ENCODE measurements around the gene RAB5IF. TPM values are rescaled to one million over a fixed set of nuclear protein-coding genes. Genes with fewer than 3 reads are reported as not detected.

RAB5IF gene
- total and polyA plus RNA-seq, 2 of the 13 experiments (the other 11 are each of a cell fraction or from before 2014, with no cell fraction given), result 261 to 305 TPM

DNA sequence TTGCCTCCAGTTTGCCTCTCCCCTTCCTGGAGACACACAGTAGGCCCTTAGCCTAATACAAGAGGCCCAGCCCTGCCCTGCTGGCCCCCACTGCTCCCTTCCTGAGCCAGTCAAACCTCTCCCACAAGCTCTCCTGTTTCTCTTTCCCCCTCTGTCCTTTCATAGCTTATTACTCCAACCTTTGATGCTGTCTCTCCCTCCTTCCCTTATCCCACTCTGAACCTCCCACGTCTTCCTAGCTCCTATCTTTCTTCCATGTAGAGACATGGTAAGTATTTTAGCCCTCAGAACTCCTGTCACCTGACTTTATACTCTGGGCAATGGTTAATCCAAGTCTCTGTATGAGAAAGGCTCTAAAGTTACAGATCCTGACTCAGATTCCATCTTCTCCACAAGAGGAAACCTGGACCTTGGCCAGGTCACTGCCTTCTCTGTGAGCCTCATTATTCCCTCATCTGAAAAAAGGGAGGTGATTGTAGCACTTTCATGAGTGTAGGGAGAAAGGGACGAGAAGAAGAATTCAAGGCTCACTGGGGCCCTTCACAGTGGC, 25.5 kb upstream of the RAB5IF start:
- CTCF ChIA-PET (ENCODE audit: low intra/inter-chr PET ratio, low total read pairs), result no interaction called here
- peaks cover 43% of the 10 kb centered on the region for H3K79me2 ChIP-seq (ENCODE audit: insufficient read depth, low read length)
- no peaks in the 10 kb centered on the region for H3K9me3 ChIP-seq (ENCODE audit: low read length)
- H3K36me3 ChIP-seq (replicated peaks in 1 of 2; ENCODE audit: control insufficient read depth in 1 of 2, insufficient read depth in 2 of 2, low read length in 2 of 2), result peaks cover 35 to 51% of the 10 kb centered on the region in 2 experiments
- no peak for FAIRE-seq
- no peak overlapping the region for H2AFZ ChIP-seq (ENCODE audit: low read length)
- in situ Hi-C loops (cut with HindIII; ENCODE audit: extremely low pct_ligation_motif_present, low pct_unique_long_range_greater_than_20kb) (no loop called here), intact Hi-C loops (cut with micrococcal nuclease; ENCODE audit: unreplicated experiment) (loop anchor here (10.0 kb wide), 1 partner anchor 115 kb away; no protein-coding TSS in a partner anchor)
- no peak for ATAC-seq
- 92% methylated on average over 2 of the region's 2 CpGs for WGBS (ENCODE audit: low lambda C conversion rate)
- TF ChIP-seq ZNF724P (CRISPR knock-in tag; IDR thresholded peaks at IDR 0.05; ENCODE audit: borderline replicate concordance) (no peak), TARDBP (CRISPR knock-in tag; IDR thresholded peaks at IDR 0.05) (no peak), ZNF431 (CRISPR knock-in tag; IDR thresholded peaks at IDR 0.05; ENCODE audit: borderline replicate concordance, low read depth) (no peak), SRSF9 (IDR thresholded peaks at IDR 0.05; ENCODE audit: borderline replicate concordance, insufficient read depth, low read depth, low read length, poor library complexity, severe bottlenecking) (no peak), ZNF225 (CRISPR knock-in tag; IDR thresholded peaks at IDR 0.05) (no peak), ZNF121 (CRISPR knock-in tag; IDR thresholded peaks at IDR 0.05) (no peak)
- TF ChIP-seq, protein P1, sequence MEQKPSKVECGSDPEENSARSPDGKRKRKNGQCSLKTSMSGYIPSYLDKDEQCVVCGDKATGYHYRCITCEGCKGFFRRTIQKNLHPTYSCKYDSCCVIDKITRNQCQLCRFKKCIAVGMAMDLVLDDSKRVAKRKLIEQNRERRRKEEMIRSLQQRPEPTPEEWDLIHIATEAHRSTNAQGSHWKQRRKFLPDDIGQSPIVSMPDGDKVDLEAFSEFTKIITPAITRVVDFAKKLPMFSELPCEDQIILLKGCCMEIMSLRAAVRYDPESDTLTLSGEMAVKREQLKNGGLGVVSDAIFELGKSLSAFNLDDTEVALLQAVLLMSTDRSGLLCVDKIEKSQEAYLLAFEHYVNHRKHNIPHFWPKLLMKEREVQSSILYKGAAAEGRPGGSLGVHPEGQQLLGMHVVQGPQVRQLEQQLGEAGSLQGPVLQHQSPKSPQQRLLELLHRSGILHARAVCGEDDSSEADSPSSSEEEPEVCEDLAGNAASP (CRISPR knock-in tag; IDR thresholded peaks at IDR 0.05; ENCODE audit: borderline replicate concordance), result no peak
- H3K9ac ChIP-seq (ENCODE audit: insufficient read depth, low read depth, low read length), result no peak overlapping the region
- H3K27ac ChIP-seq (ENCODE audit: extremely low read length, insufficient read depth, low read length), result no peak overlapping the region
- H3K4me2 ChIP-seq (ENCODE audit: low read depth, low read length), result no peak overlapping the region
- no TSS peak for BruUV-seq (replicated peaks)
- no peaks in the 10 kb centered on the region; a peak in 1 of 5 replicates for H3K27me3 ChIP-seq (ENCODE audit: control insufficient read depth in 1 of 2, insufficient read depth in 2 of 2, low read length in 2 of 2)
- no peak overlapping the region for H3K4me3 ChIP-seq (replicated peaks in 1 of 3; ENCODE audit: insufficient read depth in 1 of 3, low read depth in 2 of 3, low read length in 3 of 3)
- POLR2A ChIA-PET, result no interaction called here
- DNase-seq (ENCODE audit: low spot score), result no peak
- peaks cover 33% of the 10 kb centered on the region for H3K4me1 ChIP-seq (ENCODE audit: insufficient read depth, low read length)
- H4K20me1 ChIP-seq (ENCODE audit: insufficient read depth, low read length), result peaks cover 29% of the 10 kb centered on the region

Measured in HepG2 (cell line).